Measurements from ENCODE around the gene DMXL2.

Gene DMXL2

DNA sequence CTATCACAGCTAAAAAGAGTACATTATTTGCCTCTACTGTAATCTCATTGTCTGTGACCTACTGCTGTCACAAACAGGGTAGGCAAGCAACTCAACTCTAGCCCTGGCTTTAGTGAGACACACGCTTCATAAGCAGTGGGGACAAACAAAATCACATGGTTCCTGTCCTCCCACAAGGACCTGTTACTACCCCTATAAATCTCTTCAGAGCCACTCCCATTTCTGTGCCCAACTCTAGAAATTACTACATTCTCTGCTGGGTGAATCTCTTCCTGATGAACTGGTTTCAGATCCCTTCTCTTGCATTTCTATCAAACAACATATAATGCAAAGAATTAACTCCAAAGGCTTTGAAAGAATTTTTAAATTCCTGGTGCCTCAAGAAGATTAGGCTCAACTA, 117.3 kb downstream of the DMXL2 start:
- H3K4me1 ChIP-seq (ENCODE audit: control insufficient read depth, insufficient read depth, low read length) = no peaks in the 10 kb centered on the region
- no peaks in the 10 kb centered on the region for H3K9me3 ChIP-seq (ENCODE audit: control insufficient read depth, insufficient read depth, low read depth, low read length)
- no peaks in the 10 kb centered on the region; a peak in 1 of 3 replicates for H3K36me3 ChIP-seq (ENCODE audit: control insufficient read depth in 2 of 2, insufficient read depth in 1 of 2, low read length in 2 of 2)
- POLR2A ChIA-PET = no interaction called here
- no peak overlapping the region for H3K4me3 ChIP-seq (ENCODE audit: low read depth, low read length)
- CTCF ChIA-PET = no interaction called here
- H3K27ac ChIP-seq (ENCODE audit: extremely low read depth, low read depth, low read length) = no peak overlapping the region
- no peak for TF ChIP-seq FEZF1 (tag by site-specific recombination; IDR thresholded peaks at IDR 0.05)
- no peak for TF ChIP-seq ZNF138 (tag by site-specific recombination; IDR thresholded peaks at IDR 0.05; ENCODE audit: borderline replicate concordance)
- TF ChIP-seq ZBTB20 (tag by site-specific recombination; IDR thresholded peaks at IDR 0.05) = no peak
- no peak for TF ChIP-seq ZNF211 (tag by site-specific recombination; IDR thresholded peaks at IDR 0.05; ENCODE audit: low read depth)
- no peak for TF ChIP-seq ZFHX2 (tag by site-specific recombination; conservative IDR thresholded peaks at IDR 0.05)
- TF ChIP-seq ZNF302 (tag by site-specific recombination; IDR thresholded peaks at IDR 0.05; ENCODE audit: low read depth) = no peak
- TF ChIP-seq ZXDB (tag by site-specific recombination; IDR thresholded peaks at IDR 0.05) = no peak
- TF ChIP-seq, protein P1, sequence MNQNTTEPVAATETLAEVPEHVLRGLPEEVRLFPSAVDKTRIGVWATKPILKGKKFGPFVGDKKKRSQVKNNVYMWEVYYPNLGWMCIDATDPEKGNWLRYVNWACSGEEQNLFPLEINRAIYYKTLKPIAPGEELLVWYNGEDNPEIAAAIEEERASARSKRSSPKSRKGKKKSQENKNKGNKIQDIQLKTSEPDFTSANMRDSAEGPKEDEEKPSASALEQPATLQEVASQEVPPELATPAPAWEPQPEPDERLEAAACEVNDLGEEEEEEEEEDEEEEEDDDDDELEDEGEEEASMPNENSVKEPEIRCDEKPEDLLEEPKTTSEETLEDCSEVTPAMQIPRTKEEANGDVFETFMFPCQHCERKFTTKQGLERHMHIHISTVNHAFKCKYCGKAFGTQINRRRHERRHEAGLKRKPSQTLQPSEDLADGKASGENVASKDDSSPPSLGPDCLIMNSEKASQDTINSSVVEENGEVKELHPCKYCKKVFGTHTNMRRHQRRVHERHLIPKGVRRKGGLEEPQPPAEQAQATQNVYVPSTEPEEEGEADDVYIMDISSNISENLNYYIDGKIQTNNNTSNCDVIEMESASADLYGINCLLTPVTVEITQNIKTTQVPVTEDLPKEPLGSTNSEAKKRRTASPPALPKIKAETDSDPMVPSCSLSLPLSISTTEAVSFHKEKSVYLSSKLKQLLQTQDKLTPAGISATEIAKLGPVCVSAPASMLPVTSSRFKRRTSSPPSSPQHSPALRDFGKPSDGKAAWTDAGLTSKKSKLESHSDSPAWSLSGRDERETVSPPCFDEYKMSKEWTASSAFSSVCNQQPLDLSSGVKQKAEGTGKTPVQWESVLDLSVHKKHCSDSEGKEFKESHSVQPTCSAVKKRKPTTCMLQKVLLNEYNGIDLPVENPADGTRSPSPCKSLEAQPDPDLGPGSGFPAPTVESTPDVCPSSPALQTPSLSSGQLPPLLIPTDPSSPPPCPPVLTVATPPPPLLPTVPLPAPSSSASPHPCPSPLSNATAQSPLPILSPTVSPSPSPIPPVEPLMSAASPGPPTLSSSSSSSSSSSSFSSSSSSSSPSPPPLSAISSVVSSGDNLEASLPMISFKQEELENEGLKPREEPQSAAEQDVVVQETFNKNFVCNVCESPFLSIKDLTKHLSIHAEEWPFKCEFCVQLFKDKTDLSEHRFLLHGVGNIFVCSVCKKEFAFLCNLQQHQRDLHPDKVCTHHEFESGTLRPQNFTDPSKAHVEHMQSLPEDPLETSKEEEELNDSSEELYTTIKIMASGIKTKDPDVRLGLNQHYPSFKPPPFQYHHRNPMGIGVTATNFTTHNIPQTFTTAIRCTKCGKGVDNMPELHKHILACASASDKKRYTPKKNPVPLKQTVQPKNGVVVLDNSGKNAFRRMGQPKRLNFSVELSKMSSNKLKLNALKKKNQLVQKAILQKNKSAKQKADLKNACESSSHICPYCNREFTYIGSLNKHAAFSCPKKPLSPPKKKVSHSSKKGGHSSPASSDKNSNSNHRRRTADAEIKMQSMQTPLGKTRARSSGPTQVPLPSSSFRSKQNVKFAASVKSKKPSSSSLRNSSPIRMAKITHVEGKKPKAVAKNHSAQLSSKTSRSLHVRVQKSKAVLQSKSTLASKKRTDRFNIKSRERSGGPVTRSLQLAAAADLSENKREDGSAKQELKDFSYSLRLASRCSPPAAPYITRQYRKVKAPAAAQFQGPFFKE (tag by site-specific recombination; IDR thresholded peaks at IDR 0.05; ENCODE audit: borderline replicate concordance) = no peak
- TF ChIP-seq, protein P2, sequence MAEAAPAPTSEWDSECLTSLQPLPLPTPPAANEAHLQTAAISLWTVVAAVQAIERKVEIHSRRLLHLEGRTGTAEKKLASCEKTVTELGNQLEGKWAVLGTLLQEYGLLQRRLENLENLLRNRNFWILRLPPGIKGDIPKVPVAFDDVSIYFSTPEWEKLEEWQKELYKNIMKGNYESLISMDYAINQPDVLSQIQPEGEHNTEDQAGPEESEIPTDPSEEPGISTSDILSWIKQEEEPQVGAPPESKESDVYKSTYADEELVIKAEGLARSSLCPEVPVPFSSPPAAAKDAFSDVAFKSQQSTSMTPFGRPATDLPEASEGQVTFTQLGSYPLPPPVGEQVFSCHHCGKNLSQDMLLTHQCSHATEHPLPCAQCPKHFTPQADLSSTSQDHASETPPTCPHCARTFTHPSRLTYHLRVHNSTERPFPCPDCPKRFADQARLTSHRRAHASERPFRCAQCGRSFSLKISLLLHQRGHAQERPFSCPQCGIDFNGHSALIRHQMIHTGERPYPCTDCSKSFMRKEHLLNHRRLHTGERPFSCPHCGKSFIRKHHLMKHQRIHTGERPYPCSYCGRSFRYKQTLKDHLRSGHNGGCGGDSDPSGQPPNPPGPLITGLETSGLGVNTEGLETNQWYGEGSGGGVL (tag by site-specific recombination; IDR thresholded peaks at IDR 0.05) = no peak
- no peak for TF ChIP-seq PRDM1 (tag by site-specific recombination; IDR thresholded peaks at IDR 0.05)
- TF ChIP-seq, protein P3, sequence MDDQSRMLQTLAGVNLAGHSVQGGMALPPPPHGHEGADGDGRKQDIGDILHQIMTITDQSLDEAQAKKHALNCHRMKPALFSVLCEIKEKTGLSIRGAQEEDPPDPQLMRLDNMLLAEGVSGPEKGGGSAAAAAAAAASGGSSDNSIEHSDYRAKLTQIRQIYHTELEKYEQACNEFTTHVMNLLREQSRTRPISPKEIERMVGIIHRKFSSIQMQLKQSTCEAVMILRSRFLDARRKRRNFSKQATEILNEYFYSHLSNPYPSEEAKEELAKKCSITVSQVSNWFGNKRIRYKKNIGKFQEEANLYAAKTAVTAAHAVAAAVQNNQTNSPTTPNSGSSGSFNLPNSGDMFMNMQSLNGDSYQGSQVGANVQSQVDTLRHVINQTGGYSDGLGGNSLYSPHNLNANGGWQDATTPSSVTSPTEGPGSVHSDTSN (CRISPR knock-in tag; IDR thresholded peaks at IDR 0.05) = no peak
- TF ChIP-seq, protein P4, sequence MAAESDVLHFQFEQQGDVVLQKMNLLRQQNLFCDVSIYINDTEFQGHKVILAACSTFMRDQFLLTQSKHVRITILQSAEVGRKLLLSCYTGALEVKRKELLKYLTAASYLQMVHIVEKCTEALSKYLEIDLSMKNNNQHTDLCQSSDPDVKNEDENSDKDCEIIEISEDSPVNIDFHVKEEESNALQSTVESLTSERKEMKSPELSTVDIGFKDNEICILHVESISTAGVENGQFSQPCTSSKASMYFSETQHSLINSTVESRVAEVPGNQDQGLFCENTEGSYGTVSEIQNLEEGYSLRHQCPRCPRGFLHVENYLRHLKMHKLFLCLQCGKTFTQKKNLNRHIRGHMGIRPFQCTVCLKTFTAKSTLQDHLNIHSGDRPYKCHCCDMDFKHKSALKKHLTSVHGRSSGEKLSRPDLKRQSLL (tag by site-specific recombination; IDR thresholded peaks at IDR 0.05) = no peak
- no peak for TF ChIP-seq RBAK (tag by site-specific recombination; IDR thresholded peaks at IDR 0.05)

DNA sequence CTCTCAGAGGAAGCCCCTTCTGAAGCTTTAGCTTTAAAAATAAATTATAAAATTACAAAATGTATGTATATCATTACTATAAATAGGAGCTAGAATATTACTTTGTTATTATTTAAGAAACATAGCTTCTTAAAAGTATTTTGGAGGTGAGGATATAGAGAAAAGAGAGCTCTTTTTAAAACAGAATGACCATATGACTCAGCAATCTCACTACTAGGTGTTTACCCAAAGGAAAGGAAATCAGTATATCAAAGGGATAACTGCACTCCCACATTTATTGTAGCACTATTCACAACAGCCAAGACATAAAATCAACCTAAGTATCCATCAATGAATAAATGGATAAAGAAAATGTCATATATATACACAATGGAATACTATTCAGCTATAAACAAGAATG, 119.6 kb downstream of the DMXL2 start:
- ChIA-PET CTCF (interaction anchor here (1.3 to 1.6 kb wide), 3 partner anchors 19 to 101 kb away, joined by 3 to 5 read pairs (median 5); no protein-coding TSS in a partner anchor), POLR2A (no interaction called here)
- no peaks in the 10 kb centered on the region for H3K4me1 ChIP-seq (ENCODE audit: control insufficient read depth, insufficient read depth, low read length)
- no peak overlapping the region for H3K4me3 ChIP-seq (ENCODE audit: low read depth, low read length)
- H3K9me3 ChIP-seq (ENCODE audit: control insufficient read depth, insufficient read depth, low read depth, low read length) = no peaks in the 10 kb centered on the region
- H3K27ac ChIP-seq (ENCODE audit: extremely low read depth, low read depth, low read length) = no peak overlapping the region
- peaks cover 0 to 7% of the 10 kb centered on the region in 2 experiments; a peak in 2 of 3 replicates for H3K36me3 ChIP-seq (ENCODE audit: control insufficient read depth in 2 of 2, insufficient read depth in 1 of 2, low read length in 2 of 2)
- TF ChIP-seq ZSCAN16 (tag by site-specific recombination; IDR thresholded peaks at IDR 0.05) (no peak), OVOL3 (tag by site-specific recombination; IDR thresholded peaks at IDR 0.05) (no peak), ZNF48 (tag by site-specific recombination; IDR thresholded peaks at IDR 0.05) (no peak)
- TF ChIP-seq, protein P5, sequence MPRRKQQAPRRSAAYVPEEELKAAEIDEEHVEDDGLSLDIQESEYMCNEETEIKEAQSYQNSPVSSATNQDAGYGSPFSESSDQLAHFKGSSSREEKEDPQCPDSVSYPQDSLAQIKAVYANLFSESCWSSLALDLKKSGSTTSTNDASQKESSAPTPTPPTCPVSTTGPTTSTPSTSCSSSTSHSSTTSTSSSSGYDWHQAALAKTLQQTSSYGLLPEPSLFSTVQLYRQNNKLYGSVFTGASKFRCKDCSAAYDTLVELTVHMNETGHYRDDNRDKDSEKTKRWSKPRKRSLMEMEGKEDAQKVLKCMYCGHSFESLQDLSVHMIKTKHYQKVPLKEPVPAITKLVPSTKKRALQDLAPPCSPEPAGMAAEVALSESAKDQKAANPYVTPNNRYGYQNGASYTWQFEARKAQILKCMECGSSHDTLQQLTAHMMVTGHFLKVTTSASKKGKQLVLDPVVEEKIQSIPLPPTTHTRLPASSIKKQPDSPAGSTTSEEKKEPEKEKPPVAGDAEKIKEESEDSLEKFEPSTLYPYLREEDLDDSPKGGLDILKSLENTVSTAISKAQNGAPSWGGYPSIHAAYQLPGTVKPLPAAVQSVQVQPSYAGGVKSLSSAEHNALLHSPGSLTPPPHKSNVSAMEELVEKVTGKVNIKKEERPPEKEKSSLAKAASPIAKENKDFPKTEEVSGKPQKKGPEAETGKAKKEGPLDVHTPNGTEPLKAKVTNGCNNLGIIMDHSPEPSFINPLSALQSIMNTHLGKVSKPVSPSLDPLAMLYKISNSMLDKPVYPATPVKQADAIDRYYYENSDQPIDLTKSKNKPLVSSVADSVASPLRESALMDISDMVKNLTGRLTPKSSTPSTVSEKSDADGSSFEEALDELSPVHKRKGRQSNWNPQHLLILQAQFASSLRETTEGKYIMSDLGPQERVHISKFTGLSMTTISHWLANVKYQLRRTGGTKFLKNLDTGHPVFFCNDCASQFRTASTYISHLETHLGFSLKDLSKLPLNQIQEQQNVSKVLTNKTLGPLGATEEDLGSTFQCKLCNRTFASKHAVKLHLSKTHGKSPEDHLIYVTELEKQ (tag by site-specific recombination; IDR thresholded peaks at IDR 0.05; ENCODE audit: borderline replicate concordance) = no peak
- TF ChIP-seq, protein P6, sequence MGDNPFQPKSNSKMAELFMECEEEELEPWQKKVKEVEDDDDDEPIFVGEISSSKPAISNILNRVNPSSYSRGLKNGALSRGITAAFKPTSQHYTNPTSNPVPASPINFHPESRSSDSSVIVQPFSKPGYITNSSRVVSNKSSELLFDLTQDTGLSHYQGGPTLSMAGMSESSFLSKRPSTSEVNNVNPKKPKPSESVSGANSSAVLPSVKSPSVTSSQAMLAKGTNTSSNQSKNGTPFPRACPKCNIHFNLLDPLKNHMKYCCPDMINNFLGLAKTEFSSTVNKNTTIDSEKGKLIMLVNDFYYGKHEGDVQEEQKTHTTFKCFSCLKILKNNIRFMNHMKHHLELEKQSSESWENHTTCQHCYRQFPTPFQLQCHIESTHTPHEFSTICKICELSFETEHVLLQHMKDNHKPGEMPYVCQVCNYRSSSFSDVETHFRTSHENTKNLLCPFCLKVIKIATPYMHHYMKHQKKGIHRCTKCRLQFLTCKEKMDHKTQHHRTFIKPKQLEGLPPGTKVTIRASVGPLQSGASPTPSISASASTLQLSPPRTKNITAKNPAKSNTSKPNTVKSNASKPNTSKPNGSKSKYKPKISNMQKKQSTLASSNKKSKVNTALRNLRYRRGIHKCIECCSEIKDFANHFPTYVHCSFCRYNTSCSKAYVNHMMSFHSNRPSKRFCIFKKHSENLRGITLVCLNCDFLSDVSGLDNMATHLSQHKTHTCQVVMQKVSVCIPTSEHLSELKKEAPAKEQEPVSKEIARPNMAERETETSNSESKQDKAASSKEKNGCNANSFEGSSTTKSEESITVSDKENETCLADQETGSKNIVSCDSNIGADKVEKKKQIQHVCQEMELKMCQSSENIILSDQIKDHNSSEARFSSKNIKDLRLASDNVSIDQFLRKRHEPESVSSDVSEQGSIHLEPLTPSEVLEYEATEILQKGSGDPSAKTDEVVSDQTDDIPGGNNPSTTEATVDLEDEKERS (tag by site-specific recombination; IDR thresholded peaks at IDR 0.05) = no peak
